Measurements from ENCODE around the gene ZSCAN31.
"Not testable (repeated sequence)": the region's sequence is repeated elsewhere in the genome, so short reads cannot be mapped to it uniquely, and the experiment has no call there.

Gene ZSCAN31

GRCh38 chr6:28335564-28336283, at the start of gene ZSCAN31:
Gene ZSCAN31 (minus strand): TSS chr6:28336148. CDS start chr6:28329683, 6,465 bp downstream.
- H3K9me3 ChIP-seq (ENCODE audit: control insufficient read depth, insufficient read depth, low read length): no peaks in the 10 kb centered on the region; the same call in 1 of the 2 replicates
- peaks cover 9% of the 10 kb centered on the region; the same call in 1 of the 2 replicates for H3K4me1 ChIP-seq (ENCODE audit: insufficient read depth, low read length)
- H3K36me3 ChIP-seq (ENCODE audit: insufficient read depth, low read length): no peaks in the 10 kb centered on the region
- peak within 1 kb of the TSS; percentile 96 for H3K9ac ChIP-seq (ENCODE audit: low read depth, low read length)

- no peaks in the 10 kb centered on the region for H3K4me1 ChIP-seq (ENCODE audit: insufficient read depth, low read length)
- H3K9me3 ChIP-seq (ENCODE audit: control insufficient read depth, insufficient read depth, low read length): no peaks in the 10 kb centered on the region
- H3K9ac ChIP-seq (ENCODE audit: low read depth, low read length): 0 out of 2 replicates have a peak overlapping the region, but pooled peaks have one; percentile 60
- peaks cover 20% of the 10 kb centered on the region for H3K36me3 ChIP-seq (ENCODE audit: insufficient read depth, low read length)
These were observed 48.2 kb upstream of the ZSCAN31 start for GRCh38 chr6:28384143-28384533.

GRCh38 chr6:28383235-28384142, 47.5 kb upstream of the ZSCAN31 start:
- H3K4me1 ChIP-seq (ENCODE audit: insufficient read depth, low read length): no peaks in the 10 kb centered on the region
- H3K9me3 ChIP-seq (ENCODE audit: control insufficient read depth, insufficient read depth, low read length): peaks cover 3% of the 10 kb centered on the region; the same call in 1 of the 2 replicates
- peaks cover 17% of the 10 kb centered on the region for H3K36me3 ChIP-seq (ENCODE audit: insufficient read depth, low read length)
- H3K9ac ChIP-seq (ENCODE audit: low read depth, low read length): peak overlapping the region; percentile 60

DNA sequence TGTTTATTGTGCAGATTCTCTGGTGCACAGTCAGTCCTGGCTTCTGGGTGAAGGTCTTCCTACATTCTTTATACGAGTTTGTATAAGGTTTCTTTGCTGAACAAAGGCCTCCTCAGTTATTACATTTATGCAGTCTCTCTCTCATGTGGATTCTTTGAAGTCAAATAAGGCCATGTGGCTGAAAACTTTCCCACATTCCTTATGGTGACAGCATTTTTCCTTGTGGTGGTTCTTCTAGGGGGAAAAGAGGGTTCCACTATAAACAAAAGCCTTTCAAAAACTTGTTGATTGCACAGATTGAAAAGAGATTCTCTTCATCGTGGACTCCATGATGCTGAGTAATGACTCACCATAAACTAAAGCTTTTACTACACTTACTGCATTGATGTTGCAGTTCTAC, 44.4 kb upstream of the ZSCAN31 start:
- H3K9ac ChIP-seq (ENCODE audit: low read depth, low read length): no peak overlapping the region
- H3K36me3 ChIP-seq (ENCODE audit: insufficient read depth, low read length): peaks cover 17% of the 10 kb centered on the region
- no peaks in the 10 kb centered on the region for H3K4me1 ChIP-seq (ENCODE audit: insufficient read depth, low read length)
- peaks cover 3% of the 10 kb centered on the region; the same call in 1 of the 2 replicates for H3K9me3 ChIP-seq (ENCODE audit: control insufficient read depth, insufficient read depth, low read length)

DNA sequence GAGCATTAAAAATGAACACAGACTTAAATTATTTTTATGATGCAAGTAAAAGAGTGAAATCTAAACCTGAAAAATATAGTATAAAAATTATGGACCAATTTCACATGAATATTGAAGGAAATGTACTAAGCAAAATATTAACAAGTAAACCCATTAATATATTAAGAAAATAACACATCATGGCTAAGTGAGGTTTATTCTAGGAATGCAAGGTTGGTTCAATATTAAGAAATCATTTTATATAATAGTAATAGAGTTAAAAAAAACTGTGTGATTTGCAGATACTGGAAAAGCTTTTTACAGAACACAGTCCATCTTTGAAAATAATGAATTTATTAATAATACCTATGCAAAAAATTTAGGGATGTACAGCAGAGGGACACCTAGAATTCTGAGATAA, 42.7 kb upstream of the ZSCAN31 start:
- no peak overlapping the region for H3K9ac ChIP-seq (ENCODE audit: low read depth, low read length)
- H3K9me3 ChIP-seq (ENCODE audit: control insufficient read depth, insufficient read depth, low read length): peaks cover 3% of the 10 kb centered on the region; the same call in 1 of the 2 replicates
- peaks cover 17% of the 10 kb centered on the region for H3K36me3 ChIP-seq (ENCODE audit: insufficient read depth, low read length)
- no peaks in the 10 kb centered on the region for H3K4me1 ChIP-seq (ENCODE audit: insufficient read depth, low read length)

DNA sequence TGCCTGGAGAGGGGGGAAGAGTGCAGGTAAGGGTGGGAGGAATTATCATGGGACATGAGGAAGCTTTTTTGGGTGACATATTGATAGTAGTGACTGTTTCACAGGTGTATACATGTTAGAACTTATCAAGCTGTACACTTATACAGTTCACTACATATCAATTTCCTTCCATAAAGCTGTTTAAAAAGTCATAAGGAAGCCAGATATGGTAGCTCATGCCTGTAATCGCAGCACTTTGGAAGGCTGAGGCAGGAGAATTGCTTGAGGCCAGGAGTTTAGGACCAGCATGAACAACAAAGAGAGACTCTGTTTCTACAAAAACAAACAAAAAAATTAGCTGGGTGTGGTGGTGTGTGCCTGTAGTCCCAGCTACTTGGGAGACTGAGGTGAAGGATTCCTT, 41.9 kb upstream of the ZSCAN31 start:
- peaks cover 3% of the 10 kb centered on the region; the same call in 1 of the 2 replicates for H3K9me3 ChIP-seq (ENCODE audit: control insufficient read depth, insufficient read depth, low read length)
- peaks cover 17% of the 10 kb centered on the region for H3K36me3 ChIP-seq (ENCODE audit: insufficient read depth, low read length)
- H3K9ac ChIP-seq (ENCODE audit: low read depth, low read length): no peak overlapping the region
- H3K4me1 ChIP-seq (ENCODE audit: insufficient read depth, low read length): no peaks in the 10 kb centered on the region

GRCh38 chr6:28373925-28374324, 38.0 kb upstream of the ZSCAN31 start:
- Histone ChIP-seq H3K36me3 (ENCODE audit: insufficient read depth, low read length) (no peaks in the 10 kb centered on the region; the same call in 1 of the 2 replicates), H3K9me3 (ENCODE audit: control insufficient read depth, insufficient read depth, low read length) (peaks cover under 1% of the 10 kb centered on the region; the same call in 1 of the 2 replicates), H3K4me1 (ENCODE audit: insufficient read depth, low read length) (no peaks in the 10 kb centered on the region), H3K9ac (ENCODE audit: low read depth, low read length) (no peak overlapping the region)

- Histone ChIP-seq H3K36me3 (ENCODE audit: insufficient read depth, low read length) (no peaks in the 10 kb centered on the region; the same call in 1 of the 2 replicates), H3K4me1 (ENCODE audit: insufficient read depth, low read length) (no peaks in the 10 kb centered on the region), H3K9me3 (ENCODE audit: control insufficient read depth, insufficient read depth, low read length) (no peaks in the 10 kb centered on the region), H3K9ac (ENCODE audit: low read depth, low read length) (no peak overlapping the region)
These were observed 35.9 kb upstream of the ZSCAN31 start for GRCh38 chr6:28371706-28372451.

DNA sequence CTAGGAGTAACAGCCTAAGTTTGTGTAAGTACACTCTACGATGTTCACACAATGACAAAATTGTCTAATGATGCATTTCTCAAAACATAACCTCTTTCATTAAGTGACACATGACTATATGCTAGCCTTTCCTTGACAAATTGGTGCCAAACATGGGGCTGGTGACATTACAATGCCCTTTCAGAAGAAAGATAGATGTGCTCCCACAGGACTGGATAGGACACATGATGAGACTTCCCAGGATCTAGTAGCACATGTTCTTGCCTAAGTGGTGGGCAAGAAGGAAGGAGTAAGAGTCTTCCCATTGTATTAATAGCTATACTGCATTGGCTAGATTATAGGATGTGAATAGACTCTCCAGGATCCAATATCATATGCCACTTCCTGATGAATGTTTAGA, 35.3 kb upstream of the ZSCAN31 start:
- no peaks in the 10 kb centered on the region for H3K9me3 ChIP-seq (ENCODE audit: control insufficient read depth, insufficient read depth, low read length)
- no peak overlapping the region for H3K9ac ChIP-seq (ENCODE audit: low read depth, low read length)
- peaks cover 3% of the 10 kb centered on the region for H3K36me3 ChIP-seq (ENCODE audit: insufficient read depth, low read length)
- H3K4me1 ChIP-seq (ENCODE audit: insufficient read depth, low read length): no peaks in the 10 kb centered on the region

- H3K36me3 ChIP-seq (ENCODE audit: insufficient read depth, low read length): peaks cover 9% of the 10 kb centered on the region
- no peaks in the 10 kb centered on the region for H3K4me1 ChIP-seq (ENCODE audit: insufficient read depth, low read length)
- no peak overlapping the region for H3K9ac ChIP-seq (ENCODE audit: low read depth, low read length)
- H3K9me3 ChIP-seq (ENCODE audit: control insufficient read depth, insufficient read depth, low read length): no peaks in the 10 kb centered on the region
These were observed 34.5 kb upstream of the ZSCAN31 start for GRCh38 chr6:28370440-28370839.

GRCh38 chr6:28369463-28369862, 33.5 kb upstream of the ZSCAN31 start:
- Histone ChIP-seq H3K4me1 (ENCODE audit: insufficient read depth, low read length) (no peaks in the 10 kb centered on the region), H3K9ac (ENCODE audit: low read depth, low read length) (no peak overlapping the region), H3K36me3 (ENCODE audit: insufficient read depth, low read length) (peaks cover 13% of the 10 kb centered on the region), H3K9me3 (ENCODE audit: control insufficient read depth, insufficient read depth, low read length) (no peaks in the 10 kb centered on the region)

GRCh38 chr6:28368522-28368921, 32.6 kb upstream of the ZSCAN31 start:
- Histone ChIP-seq H3K9ac (ENCODE audit: low read depth, low read length) (no peak overlapping the region), H3K9me3 (ENCODE audit: control insufficient read depth, insufficient read depth, low read length) (no peaks in the 10 kb centered on the region), H3K36me3 (ENCODE audit: insufficient read depth, low read length) (peaks cover 13% of the 10 kb centered on the region)

DNA sequence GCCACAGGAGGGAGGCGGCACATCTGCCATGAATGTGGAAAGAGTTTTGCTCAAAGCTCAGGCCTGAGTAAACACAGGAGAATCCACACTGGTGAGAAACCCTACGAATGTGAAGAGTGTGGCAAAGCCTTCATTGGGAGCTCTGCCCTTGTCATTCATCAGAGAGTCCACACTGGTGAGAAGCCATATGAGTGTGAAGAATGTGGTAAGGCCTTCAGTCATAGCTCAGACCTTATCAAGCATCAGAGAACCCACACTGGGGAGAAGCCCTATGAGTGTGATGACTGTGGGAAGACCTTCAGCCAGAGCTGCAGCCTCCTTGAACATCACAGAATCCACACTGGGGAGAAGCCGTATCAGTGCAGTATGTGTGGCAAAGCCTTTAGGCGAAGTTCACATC, 29.6 kb upstream of the ZSCAN31 start:
- not testable (repeated sequence) for H3K4me1 ChIP-seq (ENCODE audit: insufficient read depth, low read length); H3K9ac ChIP-seq (ENCODE audit: low read depth, low read length); H3K9me3 ChIP-seq (ENCODE audit: control insufficient read depth, insufficient read depth, low read length)
- peaks cover 13% of the 10 kb centered on the region; the same call in 1 of the 2 replicates for H3K36me3 ChIP-seq (ENCODE audit: insufficient read depth, low read length)

More at GRCh38 chr6:28368522-28368921, 32.6 kb upstream of the ZSCAN31 start:
- no peaks in the 10 kb centered on the region for H3K4me1 ChIP-seq (ENCODE audit: insufficient read depth, low read length)

DNA sequence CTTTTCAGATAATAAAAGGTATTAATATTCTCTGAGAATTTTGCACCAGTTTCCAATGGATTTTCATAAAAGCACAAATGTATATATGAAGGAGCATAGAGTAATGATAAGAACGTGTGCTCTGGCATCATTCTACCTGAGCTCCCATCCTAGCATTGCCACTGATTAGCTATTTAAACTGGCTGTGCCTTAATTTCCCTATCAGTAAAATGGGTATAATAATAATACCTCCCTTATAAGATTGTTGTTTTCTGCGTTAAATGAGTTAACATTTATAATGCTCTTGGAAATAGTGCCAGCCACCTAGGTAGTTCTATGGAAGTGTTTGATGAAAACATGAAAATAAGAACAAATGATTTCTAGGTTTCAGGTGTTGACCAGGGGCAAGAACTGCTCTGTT, 25.0 kb upstream of the ZSCAN31 start:
- Histone ChIP-seq H3K36me3 (ENCODE audit: insufficient read depth, low read length) (peaks cover 7% of the 10 kb centered on the region), H3K9me3 (ENCODE audit: control insufficient read depth, insufficient read depth, low read length) (peaks cover 3% of the 10 kb centered on the region; the same call in 1 of the 2 replicates), H3K9ac (ENCODE audit: low read depth, low read length) (no peak overlapping the region), H3K4me1 (ENCODE audit: insufficient read depth, low read length) (0 out of 2 replicates have a peak, but pooled peaks cover 3% of the 10 kb centered on the region)

Data from ES-I3 (cell line).